Activated naive CD8-positive, alpha-beta T cell treated with anti-CD3 and anti-CD28 coated beads, Interleukin-2, amount 10 ng/mL, durations not matched to agents 7 days and 5 days (primary cell): ENCODE results near the gene MYMK. TPM values are rescaled to one million over a fixed set of nuclear protein-coding genes. Genes with fewer than 3 reads are reported as not detected.

ENCODE experiments used
- ATAC-seq: fragments of 150-1000 bp; cut with Tn5 transposase; one replicate; pipeline ENCODE4 v1.10.0; 2021; ENCODE audit warnings: low read depth, moderate library complexity
- POLR2A ChIA-PET: fragments of 350-600 bp; sonication (Branson Sonifier 250); formaldehyde crosslinking; loops from one replicate; lab custom pipeline; 2021; ENCODE audit warnings: antibody characterized with exemption; lab: Charles Lee
- DNase-seq: peaks from one replicate; pipeline ENCODE4 v3.0.0; 2021
- H3K27ac Mint-ChIP-seq: one replicate; pipeline ENCODE4 v1.8.0; 2022; ENCODE audit warnings: mild to moderate bottlenecking, mixed read lengths
- H3K27me3 Mint-ChIP-seq: one replicate; pipeline ENCODE4 v1.8.0; 2022; ENCODE audit warnings: mild to moderate bottlenecking, moderate library complexity, mixed read lengths
- H3K36me3 Mint-ChIP-seq: one replicate; pipeline ENCODE4 v1.8.0; 2021; ENCODE audit warnings: mild to moderate bottlenecking, mixed read lengths
- H3K4me1 Mint-ChIP-seq: one replicate; pipeline ENCODE4 v1.8.0; 2021; ENCODE audit warnings: mixed read lengths
- H3K4me3 Mint-ChIP-seq: one replicate; pipeline ENCODE4 v1.8.0; 2022; ENCODE audit warnings: mild to moderate bottlenecking, moderate library complexity, mixed read lengths
- H3K9me3 Mint-ChIP-seq: one replicate; pipeline ENCODE4 v1.8.0; 2021; ENCODE audit warnings: mixed read lengths
- total RNA-seq, 2 experiments: library from RNA; stranded (reverse); gene quantifications; one replicate each; pipeline ENCODE4 v1.2.3, GENCODE V29; 2021

MYMK gene
- total RNA-seq, 2 experiments from 2014 or later = not detected

DNA sequence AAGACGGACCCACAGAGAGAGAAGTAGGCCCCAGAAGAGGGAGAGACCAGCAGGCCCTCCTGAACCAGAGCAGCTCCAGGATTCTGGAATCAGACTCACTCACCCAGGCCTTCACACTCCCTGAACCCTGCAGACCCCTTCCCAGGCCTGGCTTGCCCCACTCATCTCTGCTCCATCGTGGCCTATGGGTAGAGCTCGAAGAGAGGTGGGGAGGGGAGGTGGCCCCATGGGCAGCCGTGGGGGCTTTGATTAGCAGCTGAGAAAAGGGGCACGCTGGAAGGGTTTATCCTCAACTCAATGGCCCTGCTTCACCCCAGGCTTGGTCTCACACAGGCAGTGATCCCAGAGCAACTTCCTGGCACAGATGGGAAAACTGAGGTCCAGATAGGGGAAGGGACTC is 613 bp downstream of the MYMK start:
- Mint-ChIP-seq H3K4me1 (no peaks in the 10 kb centered on the region), H3K9me3 (no peaks in the 10 kb centered on the region), H3K36me3 (no peaks in the 10 kb centered on the region), H3K27ac (no peak overlapping the region), H3K27me3 (no peaks in the 10 kb centered on the region), H3K4me3 (no peak overlapping the region)
- POLR2A ChIA-PET = no interaction called here
- ATAC-seq (no peak), DNase-seq (no peak)

DNA sequence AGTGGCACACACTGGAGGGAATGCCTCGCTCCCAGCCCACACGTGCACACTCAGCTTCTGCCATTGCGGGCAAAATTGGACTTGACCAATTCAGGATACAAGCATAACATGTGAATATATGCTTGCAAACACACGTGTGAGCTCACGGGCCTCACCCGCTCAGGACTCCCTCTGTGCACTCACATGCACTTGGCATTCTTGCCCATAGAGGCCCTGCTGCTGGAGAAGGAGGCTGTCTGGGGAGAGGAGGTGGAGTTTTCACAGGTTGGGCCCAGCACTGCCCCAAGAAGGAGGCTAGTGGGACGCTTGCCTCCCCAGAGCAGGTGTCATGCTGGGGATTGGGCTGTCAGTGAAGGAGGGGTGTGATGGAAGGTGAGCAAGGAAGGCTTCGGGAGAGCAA is 1.7 kb downstream of the MYMK start:
- Mint-ChIP-seq H3K4me1 (no peaks in the 10 kb centered on the region), H3K36me3 (no peaks in the 10 kb centered on the region), H3K27ac (no peak overlapping the region), H3K27me3 (no peaks in the 10 kb centered on the region), H3K4me3 (no peak overlapping the region), H3K9me3 (no peaks in the 10 kb centered on the region)
- DNase-seq (no peak), ATAC-seq (no peak)
- POLR2A ChIA-PET = no interaction called here

DNA sequence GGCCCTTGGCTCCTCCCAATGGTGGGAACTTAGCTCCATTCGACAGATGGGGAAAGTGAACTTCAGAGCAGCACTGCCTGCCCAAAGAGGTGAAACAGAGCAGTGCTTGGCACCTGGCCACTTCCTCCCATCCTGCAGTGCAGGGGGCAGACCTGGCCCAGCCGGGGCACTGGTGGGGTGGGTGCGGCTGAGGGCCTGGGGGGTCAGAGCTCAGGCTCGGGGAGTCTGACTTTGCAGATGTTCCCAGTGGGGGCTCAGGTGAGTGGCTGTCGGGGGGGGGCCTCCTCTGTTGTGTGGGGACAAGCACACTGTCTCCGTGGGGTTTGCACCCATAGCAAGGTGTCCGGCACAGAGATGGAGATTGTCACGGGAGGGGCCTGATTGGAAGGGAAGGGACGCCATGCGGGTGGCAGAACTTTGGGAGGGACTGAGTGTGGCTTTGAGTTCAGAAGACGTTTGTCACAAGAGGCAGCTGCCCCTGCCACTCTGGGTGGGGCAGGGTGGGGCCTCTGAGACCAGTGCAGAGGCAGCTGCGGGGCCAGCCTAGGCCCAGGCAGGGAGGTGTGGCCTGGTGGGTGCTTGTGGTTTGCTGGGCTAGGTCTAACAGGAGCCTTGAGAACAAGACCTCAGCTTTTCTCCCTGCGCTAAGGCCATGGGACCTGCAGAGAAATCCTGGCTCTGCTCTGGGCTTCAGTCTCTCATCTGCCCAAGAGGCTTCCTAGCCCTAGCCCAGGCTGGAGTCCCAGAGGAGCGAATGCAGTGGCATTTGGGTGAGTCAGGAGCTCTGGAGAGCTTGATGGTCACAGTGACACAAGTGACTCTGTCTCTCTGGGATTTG is 2.5 kb downstream of the MYMK start:
- H3K36me3 Mint-ChIP-seq = no peaks in the 10 kb centered on the region

DNA sequence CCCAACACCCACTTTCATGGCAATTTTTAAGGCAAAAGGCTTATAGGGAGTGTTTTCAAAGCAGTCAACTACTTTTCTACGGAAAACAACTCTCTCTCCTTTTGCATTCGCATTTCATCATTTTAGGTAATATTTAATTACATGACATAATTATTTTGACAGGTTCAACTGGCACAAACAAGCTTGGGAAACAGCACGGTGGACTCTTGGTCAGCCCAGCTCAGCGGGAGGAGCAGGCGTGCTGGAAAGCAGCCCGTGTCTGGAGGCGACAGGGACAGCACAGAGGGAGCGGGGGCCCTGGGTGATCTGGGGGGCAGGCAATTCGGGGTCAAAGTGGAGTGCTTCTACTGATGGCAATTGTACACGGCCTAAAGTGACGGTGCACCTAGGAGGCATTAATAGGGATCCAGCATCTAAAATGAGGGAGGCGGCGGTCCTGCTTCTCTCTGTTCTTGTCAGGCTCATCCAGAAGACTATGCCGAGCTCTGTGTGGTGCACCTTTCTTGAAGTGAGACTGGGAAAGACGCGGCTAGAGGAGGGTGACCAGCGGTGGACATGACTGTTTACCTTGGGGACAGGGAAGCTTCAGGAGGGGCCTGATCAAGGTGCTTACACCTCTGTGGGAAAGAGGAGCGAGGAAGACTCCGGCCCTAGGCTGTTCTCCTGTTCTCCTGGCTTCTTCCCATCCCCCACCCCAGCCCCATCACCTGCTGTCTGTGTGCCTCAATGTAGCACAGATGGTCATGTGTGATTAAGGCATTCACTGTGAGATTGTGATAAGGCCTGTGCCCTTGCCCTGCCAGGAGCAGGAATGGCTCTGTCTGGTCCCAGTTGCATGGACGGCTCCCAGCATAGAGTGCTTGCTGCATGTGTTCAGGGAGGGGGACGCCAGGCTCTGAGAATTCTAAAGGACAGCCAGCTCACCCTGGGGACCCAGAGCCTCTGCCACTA is 3.4 kb downstream of the MYMK start:
- POLR2A ChIA-PET = no interaction called here
- Mint-ChIP-seq H3K9me3 (no peaks in the 10 kb centered on the region), H3K27ac (no peak overlapping the region), H3K4me3 (no peak overlapping the region), H3K27me3 (no peaks in the 10 kb centered on the region), H3K4me1 (no peaks in the 10 kb centered on the region), H3K36me3 (no peaks in the 10 kb centered on the region)
- DNase-seq = no peak
- no peak for ATAC-seq

More for the DNA sequence above, 2.5 kb downstream of the MYMK start:
- ATAC-seq (no peak), DNase-seq (no peak)
- no peak overlapping the region for H3K27ac Mint-ChIP-seq
- H3K4me3 Mint-ChIP-seq = no peak overlapping the region
- H3K4me1 Mint-ChIP-seq = no peaks in the 10 kb centered on the region
- no peaks in the 10 kb centered on the region for H3K27me3 Mint-ChIP-seq
- POLR2A ChIA-PET = no interaction called here
- no peaks in the 10 kb centered on the region for H3K9me3 Mint-ChIP-seq

DNA sequence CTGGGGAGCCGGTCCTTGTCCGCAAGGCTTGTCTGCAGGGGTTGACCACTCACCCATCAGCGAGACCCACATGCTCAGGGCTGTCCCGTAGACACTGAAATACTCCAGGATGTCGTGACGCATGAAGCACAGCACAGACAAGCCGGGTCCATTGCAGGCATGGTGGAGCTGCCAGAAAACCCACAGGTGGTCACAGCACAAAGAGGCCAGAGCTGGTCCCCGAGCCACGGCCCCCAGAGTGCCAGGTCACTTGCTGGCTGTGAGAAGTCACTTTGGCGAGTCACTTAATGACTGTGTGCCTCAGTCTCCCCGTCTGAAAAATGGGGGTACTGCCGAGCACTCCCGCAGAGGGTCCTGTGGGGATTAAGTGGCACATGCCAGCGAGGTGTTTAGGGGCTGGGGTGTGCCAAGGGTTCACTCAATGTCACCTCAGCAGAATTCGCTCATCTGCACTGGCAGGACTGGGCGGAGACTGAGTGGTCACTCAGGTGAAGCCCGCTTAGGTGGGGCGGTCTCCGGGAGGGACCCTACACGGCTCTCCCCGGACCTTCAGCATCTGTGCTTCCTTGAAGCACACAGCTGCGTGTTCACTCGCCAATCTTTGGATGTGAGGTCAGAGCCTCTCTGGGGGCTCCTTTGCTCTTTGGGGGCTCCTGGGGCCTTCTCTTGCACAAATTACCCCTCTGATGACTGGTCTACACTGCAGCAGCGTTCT is 4.5 kb downstream of the MYMK start:
- no peak overlapping the region for H3K27ac Mint-ChIP-seq
- no peaks in the 10 kb centered on the region for H3K4me1 Mint-ChIP-seq
- ATAC-seq = no peak
- H3K4me3 Mint-ChIP-seq = no peak overlapping the region
- DNase-seq = no peak
- H3K27me3 Mint-ChIP-seq = no peaks in the 10 kb centered on the region
- POLR2A ChIA-PET = no interaction called here
- H3K9me3 Mint-ChIP-seq = no peaks in the 10 kb centered on the region
- no peaks in the 10 kb centered on the region for H3K36me3 Mint-ChIP-seq

DNA sequence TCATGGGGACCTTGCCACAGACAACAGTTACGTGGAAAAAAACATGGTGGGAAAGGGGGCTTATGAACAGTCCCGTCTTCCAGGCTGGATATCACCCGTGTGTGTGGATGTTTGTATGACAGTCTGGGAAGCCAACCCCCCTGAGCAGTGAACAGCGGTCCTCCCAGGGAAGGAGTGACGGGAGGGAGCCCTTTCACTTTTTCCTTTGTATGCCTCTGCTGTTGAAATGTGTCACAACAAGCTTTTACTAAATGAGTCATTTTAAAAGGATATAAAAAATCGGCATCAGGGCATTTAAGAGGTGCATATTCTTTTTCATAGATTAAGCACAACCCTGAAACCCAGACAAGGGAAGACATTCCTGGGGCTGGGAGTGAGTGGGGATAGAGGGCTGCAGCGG is 5.1 kb downstream of the MYMK start:
- POLR2A ChIA-PET = no interaction called here
- Mint-ChIP-seq H3K27me3 (no peaks in the 10 kb centered on the region), H3K27ac (no peak overlapping the region), H3K9me3 (no peaks in the 10 kb centered on the region), H3K36me3 (no peaks in the 10 kb centered on the region), H3K4me3 (no peak overlapping the region), H3K4me1 (no peaks in the 10 kb centered on the region)
- ATAC-seq (no peak), DNase-seq (no peak)

DNA sequence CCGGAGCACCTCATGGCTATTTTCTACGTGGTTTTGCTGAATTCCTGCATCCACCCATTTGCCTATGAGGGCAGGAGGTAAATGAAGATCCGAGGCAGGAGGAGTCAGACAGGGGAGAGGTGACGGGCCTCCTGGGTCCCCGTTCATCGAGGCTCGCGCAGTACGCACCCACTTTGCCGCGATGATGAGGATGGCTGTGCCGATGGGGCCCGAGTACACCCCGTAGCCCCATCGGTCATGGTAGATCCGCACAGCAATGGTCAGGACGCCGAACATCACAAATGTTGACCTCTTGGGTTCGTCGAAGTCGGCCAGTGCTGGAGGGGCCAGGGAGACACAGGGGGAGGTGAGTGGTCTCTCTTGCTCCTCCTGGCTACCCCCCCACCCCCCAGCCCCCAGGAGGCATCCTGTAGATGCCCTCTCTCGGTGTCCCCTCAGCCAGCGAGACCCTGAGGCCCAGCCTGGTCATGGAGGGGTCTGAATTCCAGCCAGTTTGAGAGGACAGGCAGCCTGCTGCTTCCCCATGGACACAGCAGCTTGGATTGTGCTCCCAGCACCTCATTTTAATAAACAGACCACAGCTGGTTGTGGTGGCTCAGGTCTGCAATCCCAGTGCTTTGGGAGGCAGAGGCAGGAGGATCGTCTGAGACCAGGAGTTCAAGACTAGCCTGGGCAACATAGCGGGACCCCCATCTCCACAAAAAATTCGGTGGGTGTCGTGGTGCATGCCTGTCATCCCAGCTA is 5.9 kb downstream of the MYMK start:
- POLR2A ChIA-PET = no interaction called here
- H3K27ac Mint-ChIP-seq = no peak overlapping the region
- ATAC-seq = no peak
- H3K27me3 Mint-ChIP-seq = no peaks in the 10 kb centered on the region
- no peak overlapping the region for H3K4me3 Mint-ChIP-seq
- DNase-seq = no peak
- no peaks in the 10 kb centered on the region for H3K36me3 Mint-ChIP-seq
- H3K9me3 Mint-ChIP-seq = no peaks in the 10 kb centered on the region
- no peaks in the 10 kb centered on the region for H3K4me1 Mint-ChIP-seq

DNA sequence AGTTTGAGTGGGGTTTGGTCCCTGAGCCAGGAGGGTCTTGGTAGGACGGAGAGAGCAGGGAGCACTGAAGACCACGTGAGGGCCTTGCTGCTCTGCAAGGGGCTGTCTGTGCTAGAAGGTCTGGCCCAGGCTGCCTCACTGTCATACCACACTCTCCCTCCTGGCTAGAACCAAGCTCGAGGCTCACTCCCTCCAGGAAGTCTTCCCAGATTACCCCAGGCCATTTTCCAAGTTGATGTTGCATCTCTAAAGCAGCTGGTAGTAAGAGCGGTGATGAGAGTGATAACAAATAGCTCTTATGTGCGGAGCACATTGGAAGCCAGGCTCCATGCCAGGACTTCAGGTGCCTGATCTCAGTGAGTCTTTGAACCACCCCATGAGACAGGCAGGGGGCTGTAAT is 6.6 kb downstream of the MYMK start:
- no peaks in the 10 kb centered on the region for H3K9me3 Mint-ChIP-seq
- POLR2A ChIA-PET = no interaction called here
- ATAC-seq = no peak

DNA sequence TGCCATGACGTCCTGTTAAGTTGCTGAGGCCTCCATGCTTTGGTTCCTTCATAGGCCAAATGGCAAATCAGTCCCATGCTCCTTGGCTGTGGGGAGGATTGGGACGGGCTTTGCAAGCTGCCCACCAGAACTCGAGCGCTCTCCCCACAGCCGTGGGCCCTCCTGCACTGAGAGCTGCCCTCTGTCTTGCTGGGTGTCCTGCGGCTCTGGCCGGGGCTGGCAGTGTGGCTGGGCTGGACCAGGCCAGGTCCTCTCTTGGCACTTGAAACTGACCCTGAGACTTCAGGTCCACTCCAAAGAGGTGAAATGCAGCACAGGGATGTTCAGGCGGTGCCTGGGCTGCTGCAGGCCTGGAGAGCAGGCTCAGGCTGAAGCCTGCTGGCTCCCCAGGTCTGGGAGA is 7.0 kb downstream of the MYMK start:
- DNase-seq = no peak
- no peaks in the 10 kb centered on the region for H3K4me1 Mint-ChIP-seq
- H3K36me3 Mint-ChIP-seq = no peaks in the 10 kb centered on the region
- H3K27ac Mint-ChIP-seq = no peak overlapping the region
- H3K9me3 Mint-ChIP-seq = no peaks in the 10 kb centered on the region
- POLR2A ChIA-PET = no interaction called here
- ATAC-seq = no peak
- H3K27me3 Mint-ChIP-seq = no peaks in the 10 kb centered on the region
- no peak overlapping the region for H3K4me3 Mint-ChIP-seq

More for the DNA sequence above, 6.6 kb downstream of the MYMK start:
- H3K36me3 Mint-ChIP-seq = no peaks in the 10 kb centered on the region
- H3K4me1 Mint-ChIP-seq = no peaks in the 10 kb centered on the region
- H3K27ac Mint-ChIP-seq = no peak overlapping the region
- no peak overlapping the region for H3K4me3 Mint-ChIP-seq
- H3K27me3 Mint-ChIP-seq = no peaks in the 10 kb centered on the region
- no peak for DNase-seq

DNA sequence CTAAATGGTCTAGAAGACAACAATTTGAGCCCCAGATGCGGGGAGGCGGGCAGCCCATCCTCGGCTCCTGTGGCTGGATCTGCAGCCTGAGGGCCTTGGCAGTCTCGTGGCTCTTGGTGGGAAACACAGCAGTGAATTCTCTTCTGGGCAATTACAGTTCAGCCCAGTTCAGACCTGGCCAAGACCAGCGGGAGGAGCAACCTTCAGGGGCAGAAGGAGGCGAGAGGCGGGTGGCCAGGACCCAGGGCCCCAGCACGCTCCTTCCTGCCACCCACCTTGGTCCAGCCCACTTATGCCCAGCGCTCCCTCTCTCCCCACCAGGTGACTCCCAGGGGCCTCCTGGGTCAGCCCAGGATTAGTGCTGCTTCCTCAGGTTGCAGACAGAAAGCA is 7.8 kb downstream of the MYMK start:
- POLR2A ChIA-PET = no interaction called here
- Mint-ChIP-seq H3K4me1 (no peaks in the 10 kb centered on the region), H3K4me3 (no peak overlapping the region), H3K9me3 (no peaks in the 10 kb centered on the region), H3K27ac (no peak overlapping the region), H3K27me3 (no peaks in the 10 kb centered on the region), H3K36me3 (no peaks in the 10 kb centered on the region)
- no peak for DNase-seq
- ATAC-seq = no peak

DNA sequence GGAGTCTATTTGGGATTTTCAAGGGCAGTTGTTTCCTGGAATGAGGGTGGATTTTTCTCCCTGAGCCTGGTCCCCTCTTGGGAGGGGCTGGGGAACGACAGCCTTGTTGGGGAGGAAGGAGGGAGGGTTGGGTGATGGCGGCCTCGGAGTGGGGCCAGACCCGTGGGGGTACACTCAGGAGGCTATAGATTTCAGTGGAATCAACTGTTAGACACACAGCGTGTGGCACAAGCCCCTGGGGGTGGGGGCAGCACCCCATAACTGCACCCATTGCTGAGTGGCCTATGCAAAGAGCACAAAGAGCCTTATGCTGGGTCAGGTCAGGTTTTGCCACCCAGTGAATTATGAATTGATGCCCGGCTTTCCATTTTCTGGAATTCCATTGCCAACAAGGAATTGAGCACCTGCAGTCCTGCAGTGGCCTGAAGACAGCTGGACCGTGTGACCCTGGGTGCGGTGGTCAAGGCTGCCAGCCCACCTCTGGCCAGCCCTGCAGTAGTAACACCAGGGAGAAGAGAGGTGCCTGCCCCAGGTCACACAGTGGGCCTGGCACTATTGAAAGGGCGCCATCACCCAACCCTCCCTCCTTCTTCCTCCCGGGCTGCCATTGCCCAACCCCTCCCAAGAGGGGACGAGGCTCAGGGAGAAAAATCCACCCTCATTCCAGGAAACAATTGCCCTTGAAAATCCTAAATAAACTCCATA is 8.4 kb downstream of the MYMK start:
- POLR2A ChIA-PET = no interaction called here
- ATAC-seq (no peak), DNase-seq (no peak)
- Mint-ChIP-seq H3K9me3 (no peaks in the 10 kb centered on the region), H3K27ac (no peak overlapping the region), H3K27me3 (no peaks in the 10 kb centered on the region), H3K4me3 (no peak overlapping the region), H3K36me3 (no peaks in the 10 kb centered on the region), H3K4me1 (no peaks in the 10 kb centered on the region)

DNA sequence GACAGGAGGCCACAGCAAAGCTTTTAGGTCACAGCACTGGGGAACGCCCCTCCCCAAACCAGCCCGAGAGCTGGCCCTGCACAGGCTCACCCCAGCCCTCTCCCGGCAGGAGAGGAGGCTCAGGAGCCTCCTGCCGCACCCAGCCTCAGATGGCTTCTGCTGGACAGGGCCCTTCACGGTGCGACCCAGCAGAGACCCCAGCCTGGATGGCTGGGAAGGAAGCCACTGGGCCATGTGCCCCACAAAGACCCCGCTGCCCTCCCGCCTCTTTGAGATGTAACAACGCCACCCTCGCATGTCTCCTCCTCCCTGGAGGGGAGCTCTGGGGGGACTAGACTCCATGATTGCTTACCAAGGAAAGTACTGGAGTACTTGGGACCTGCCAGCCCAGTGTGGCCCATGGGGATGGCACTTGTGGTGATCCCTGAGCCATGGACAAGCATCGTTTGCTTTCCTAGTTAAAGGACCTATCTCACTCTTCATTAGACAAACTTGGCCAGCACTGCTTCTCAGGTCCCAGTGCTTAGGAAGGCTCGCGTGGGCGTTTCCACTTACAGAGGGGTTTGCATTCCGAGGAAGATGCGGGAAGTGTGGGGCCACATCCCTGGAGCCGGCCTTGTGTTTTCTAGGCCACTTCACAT is 9.0 kb downstream of the MYMK start:
- H3K36me3 Mint-ChIP-seq = no peaks in the 10 kb centered on the region
- ATAC-seq (no peak), DNase-seq (no peak)
- no peaks in the 10 kb centered on the region for H3K27me3 Mint-ChIP-seq
- H3K4me3 Mint-ChIP-seq = no peak overlapping the region
- POLR2A ChIA-PET = no interaction called here
- no peaks in the 10 kb centered on the region for H3K4me1 Mint-ChIP-seq
- H3K27ac Mint-ChIP-seq = no peak overlapping the region
- no peaks in the 10 kb centered on the region for H3K9me3 Mint-ChIP-seq
